Measurements from ENCODE around the gene RPS6KC1. TPM values are rescaled to one million over a fixed set of nuclear protein-coding genes. Genes with fewer than 3 reads are reported as not detected.
"Not testable (repeated sequence)": the region's sequence is repeated elsewhere in the genome, so short reads cannot be mapped to it uniquely, and the experiment has no call there.

Gene RPS6KC1
- total and polyA plus RNA-seq, 4 experiments from 2014 or later: 4.2 to 15.4 (median 11.2) TPM

GRCh38 chr1:213291526-213291925 is 240.5 kb downstream of the RPS6KC1 start:
- H3K36me3 ChIP-seq (ENCODE audit: insufficient read depth, low read length): no peaks in the 10 kb centered on the region
- CTCF ChIA-PET (ENCODE audit: partially characterized antibody): no interaction called here
- no peak for DNase-seq
- H3K36me3 Mint-ChIP-seq: peaks cover 0 to 9% of the 10 kb centered on the region in 2 donors
- no peak overlapping the region for H3K4me3 ChIP-seq (ENCODE audit: low read length in 2 of 2)
- H3K27ac ChIP-seq (ENCODE audit: low read depth, low read length): no peak overlapping the region
- H3K9me3 Mint-ChIP-seq: peaks cover 0 to 12% (median 7%) of the 10 kb centered on the region in 8 donors
- H3K4me3 Mint-ChIP-seq: no peak overlapping the region
- H3K27me3 Mint-ChIP-seq: no peaks in the 10 kb centered on the region
- no peak overlapping the region for H3K27ac Mint-ChIP-seq
- H3K4me1 ChIP-seq (ENCODE audit: insufficient read depth, low read length): no peaks in the 10 kb centered on the region
- intact Hi-C loops (cut with micrococcal nuclease): no loop called here
- POLR2A ChIA-PET (ENCODE audit: partially characterized antibody): no interaction called here
- H3K9me3 ChIP-seq (ENCODE audit: control insufficient read depth in 1 of 2, low read length in 2 of 2): no peaks in the 10 kb centered on the region
- no peaks in the 10 kb centered on the region for H3K4me1 Mint-ChIP-seq
- no peaks in the 10 kb centered on the region for H3K27me3 ChIP-seq (ENCODE audit: insufficient read depth, low read length)

GRCh38 chr1:213292614-213293013 is 241.6 kb downstream of the RPS6KC1 start:
- H3K4me3 ChIP-seq (ENCODE audit: low read length in 2 of 2): no peak overlapping the region
- Mint-ChIP-seq H3K4me1 (no peaks in the 10 kb centered on the region), H3K27me3 (no peaks in the 10 kb centered on the region), H3K9me3 (peaks cover 0 to 20% (median 8%) of the 10 kb centered on the region in 8 donors), H3K27ac (no peak overlapping the region), H3K4me3 (no peak overlapping the region), H3K36me3 (peaks cover 0 to 11% of the 10 kb centered on the region in 2 donors)
- intact Hi-C loops (cut with micrococcal nuclease): no loop called here
- H3K36me3 ChIP-seq (ENCODE audit: insufficient read depth, low read length): no peaks in the 10 kb centered on the region
- H3K9me3 ChIP-seq (ENCODE audit: control insufficient read depth in 1 of 2, low read length in 2 of 2): no peaks in the 10 kb centered on the region
- H3K27ac ChIP-seq (ENCODE audit: low read depth, low read length): no peak overlapping the region
- H3K4me1 ChIP-seq (ENCODE audit: insufficient read depth, low read length): no peaks in the 10 kb centered on the region
- H3K27me3 ChIP-seq (ENCODE audit: insufficient read depth, low read length): no peaks in the 10 kb centered on the region
- no peak for DNase-seq
- ChIA-PET CTCF (ENCODE audit: partially characterized antibody) (no interaction called here), POLR2A (ENCODE audit: partially characterized antibody) (no interaction called here)

- Mint-ChIP-seq H3K36me3 (peaks cover 0 to 7% of the 10 kb centered on the region in 2 donors), H3K27me3 (no peaks in the 10 kb centered on the region), H3K27ac (no peak overlapping the region), H3K4me3 (no peak overlapping the region), H3K9me3 (peaks cover 0 to 34% (median 13%) of the 10 kb centered on the region in 8 donors), H3K4me1 (no peaks in the 10 kb centered on the region)
- Histone ChIP-seq H3K27ac (ENCODE audit: low read depth, low read length) (no peak overlapping the region), H3K9me3 (ENCODE audit: control insufficient read depth in 1 of 2, low read length in 2 of 2) (no peaks in the 10 kb centered on the region), H3K27me3 (ENCODE audit: insufficient read depth, low read length) (no peaks in the 10 kb centered on the region), H3K4me1 (ENCODE audit: insufficient read depth, low read length) (no peaks in the 10 kb centered on the region), H3K36me3 (ENCODE audit: insufficient read depth, low read length) (no peaks in the 10 kb centered on the region), H3K4me3 (ENCODE audit: low read length in 2 of 2) (no peak overlapping the region)
- DNase-seq: no peak
- ChIA-PET CTCF (ENCODE audit: partially characterized antibody) (no interaction called here), POLR2A (ENCODE audit: partially characterized antibody) (no interaction called here)
- intact Hi-C loops (cut with micrococcal nuclease): no loop called here
Measured at GRCh38 chr1:213295860-213296259, 244.8 kb downstream of the RPS6KC1 start.

- H3K27ac Mint-ChIP-seq: no peak overlapping the region
- H3K4me3 Mint-ChIP-seq: no peak overlapping the region
- POLR2A ChIA-PET (ENCODE audit: partially characterized antibody): no interaction called here
- H3K9me3 Mint-ChIP-seq: peaks cover 0 to 34% (median 13%) of the 10 kb centered on the region in 8 donors
- H3K27me3 ChIP-seq (ENCODE audit: insufficient read depth, low read length): no peaks in the 10 kb centered on the region
- DNase-seq: no peak
- CTCF ChIA-PET (ENCODE audit: partially characterized antibody): no interaction called here
- H3K4me3 ChIP-seq (ENCODE audit: low read length in 2 of 2): no peak overlapping the region
- H3K9me3 ChIP-seq (ENCODE audit: control insufficient read depth in 1 of 2, low read length in 2 of 2): no peaks in the 10 kb centered on the region
- H3K27ac ChIP-seq (ENCODE audit: low read depth, low read length): no peak overlapping the region
- peaks cover 0 to 7% of the 10 kb centered on the region in 2 donors for H3K36me3 Mint-ChIP-seq
- intact Hi-C loops (cut with micrococcal nuclease): no loop called here
- no peaks in the 10 kb centered on the region for H3K36me3 ChIP-seq (ENCODE audit: insufficient read depth, low read length)
- no peaks in the 10 kb centered on the region for H3K27me3 Mint-ChIP-seq
- no peaks in the 10 kb centered on the region for H3K4me1 ChIP-seq (ENCODE audit: insufficient read depth, low read length)
- H3K4me1 Mint-ChIP-seq: no peaks in the 10 kb centered on the region
Measured at GRCh38 chr1:213296558-213296957, 245.5 kb downstream of the RPS6KC1 start.

- no peak overlapping the region for H3K4me3 Mint-ChIP-seq
- H3K27ac Mint-ChIP-seq: no peak overlapping the region
- no peaks in the 10 kb centered on the region for H3K27me3 Mint-ChIP-seq
- H3K4me1 Mint-ChIP-seq: no peaks in the 10 kb centered on the region
- Histone ChIP-seq H3K36me3 (ENCODE audit: insufficient read depth, low read length) (no peaks in the 10 kb centered on the region), H3K4me1 (ENCODE audit: insufficient read depth, low read length) (no peaks in the 10 kb centered on the region), H3K4me3 (ENCODE audit: low read length in 2 of 2) (no peak overlapping the region), H3K9me3 (ENCODE audit: control insufficient read depth in 1 of 2, low read length in 2 of 2) (no peaks in the 10 kb centered on the region), H3K27ac (ENCODE audit: low read depth, low read length) (no peak overlapping the region), H3K27me3 (ENCODE audit: insufficient read depth, low read length) (no peaks in the 10 kb centered on the region)
- intact Hi-C loops (cut with micrococcal nuclease): no loop called here
- POLR2A ChIA-PET (ENCODE audit: partially characterized antibody): no interaction called here
- H3K9me3 Mint-ChIP-seq: peaks cover 0 to 34% (median 13%) of the 10 kb centered on the region in 8 donors
- CTCF ChIA-PET (ENCODE audit: partially characterized antibody): no interaction called here
- H3K36me3 Mint-ChIP-seq: peaks cover 0 to 7% of the 10 kb centered on the region in 2 donors
- DNase-seq: no peak
Measured at GRCh38 chr1:213297021-213297420, 246.0 kb downstream of the RPS6KC1 start.

- Histone ChIP-seq H3K9me3 (ENCODE audit: control insufficient read depth in 1 of 2, low read length in 2 of 2) (no peaks in the 10 kb centered on the region), H3K4me1 (ENCODE audit: insufficient read depth, low read length) (no peaks in the 10 kb centered on the region), H3K27ac (ENCODE audit: low read depth, low read length) (no peak overlapping the region), H3K4me3 (ENCODE audit: low read length in 2 of 2) (no peak overlapping the region), H3K36me3 (ENCODE audit: insufficient read depth, low read length) (no peaks in the 10 kb centered on the region), H3K27me3 (ENCODE audit: insufficient read depth, low read length) (no peaks in the 10 kb centered on the region)
- intact Hi-C loops (cut with micrococcal nuclease): no loop called here
- Mint-ChIP-seq H3K4me3 (no peak overlapping the region), H3K27me3 (no peaks in the 10 kb centered on the region), H3K9me3 (peaks cover 0 to 32% (median 11%) of the 10 kb centered on the region in 8 donors), H3K36me3 (peaks cover 0 to 7% of the 10 kb centered on the region in 2 donors), H3K27ac (no peak overlapping the region), H3K4me1 (no peaks in the 10 kb centered on the region)
- ChIA-PET POLR2A (ENCODE audit: partially characterized antibody) (no interaction called here), CTCF (ENCODE audit: partially characterized antibody) (no interaction called here)
- DNase-seq: no peak
Measured at GRCh38 chr1:213300433-213300832, 249.4 kb downstream of the RPS6KC1 start.

GRCh38 chr1:213301524-213301923 is 250.5 kb downstream of the RPS6KC1 start:
- H3K27me3 ChIP-seq (ENCODE audit: insufficient read depth, low read length); H3K27me3 Mint-ChIP-seq; H3K4me3 Mint-ChIP-seq; POLR2A ChIA-PET (ENCODE audit: partially characterized antibody); intact Hi-C loops (cut with micrococcal nuclease); DNase-seq; H3K4me1 Mint-ChIP-seq; H3K4me3 ChIP-seq (ENCODE audit: low read length in 2 of 2); H3K27ac ChIP-seq (ENCODE audit: low read depth, low read length); H3K27ac Mint-ChIP-seq; H3K9me3 ChIP-seq (ENCODE audit: control insufficient read depth in 1 of 2, low read length in 2 of 2); H3K36me3 Mint-ChIP-seq; H3K4me1 ChIP-seq (ENCODE audit: insufficient read depth, low read length); H3K36me3 ChIP-seq (ENCODE audit: insufficient read depth, low read length); CTCF ChIA-PET (ENCODE audit: partially characterized antibody): not testable (repeated sequence)
- H3K9me3 Mint-ChIP-seq: peaks cover 0 to 22% (median 6%) of the 10 kb centered on the region in 8 donors

GRCh38 chr1:213303286-213303685 is 252.2 kb downstream of the RPS6KC1 start:
- Mint-ChIP-seq H3K27ac (no peak overlapping the region), H3K4me3 (no peak overlapping the region), H3K9me3 (peaks cover 0 to 12% (median 2%) of the 10 kb centered on the region in 8 donors), H3K27me3 (no peaks in the 10 kb centered on the region), H3K4me1 (no peaks in the 10 kb centered on the region), H3K36me3 (peaks cover 0 to 3% of the 10 kb centered on the region in 2 donors)
- no peak overlapping the region for H3K4me3 ChIP-seq (ENCODE audit: low read length in 2 of 2)
- CTCF ChIA-PET (ENCODE audit: partially characterized antibody): no interaction called here
- no peak for DNase-seq
- no peaks in the 10 kb centered on the region for H3K27me3 ChIP-seq (ENCODE audit: insufficient read depth, low read length)
- POLR2A ChIA-PET (ENCODE audit: partially characterized antibody): no interaction called here
- H3K27ac ChIP-seq (ENCODE audit: low read depth, low read length): no peak overlapping the region
- no peaks in the 10 kb centered on the region for H3K9me3 ChIP-seq (ENCODE audit: control insufficient read depth in 1 of 2, low read length in 2 of 2)
- intact Hi-C loops (cut with micrococcal nuclease): no loop called here
- no peaks in the 10 kb centered on the region for H3K4me1 ChIP-seq (ENCODE audit: insufficient read depth, low read length)
- H3K36me3 ChIP-seq (ENCODE audit: insufficient read depth, low read length): no peaks in the 10 kb centered on the region
